Activated CD4-positive, alpha-beta T cell treated with anti-CD3 and anti-CD28 coated beads for 24 hours (primary cell): ENCODE measurements around the gene DALRD3.

ENCODE experiments used
- DNase-seq, 2 donors: peaks; one replicate each; pipeline ENCODE4 v3.0.0-alpha.2; 2020; ENCODE audit warnings: low read depth in 2 of 2

Gene DALRD3, protein sequence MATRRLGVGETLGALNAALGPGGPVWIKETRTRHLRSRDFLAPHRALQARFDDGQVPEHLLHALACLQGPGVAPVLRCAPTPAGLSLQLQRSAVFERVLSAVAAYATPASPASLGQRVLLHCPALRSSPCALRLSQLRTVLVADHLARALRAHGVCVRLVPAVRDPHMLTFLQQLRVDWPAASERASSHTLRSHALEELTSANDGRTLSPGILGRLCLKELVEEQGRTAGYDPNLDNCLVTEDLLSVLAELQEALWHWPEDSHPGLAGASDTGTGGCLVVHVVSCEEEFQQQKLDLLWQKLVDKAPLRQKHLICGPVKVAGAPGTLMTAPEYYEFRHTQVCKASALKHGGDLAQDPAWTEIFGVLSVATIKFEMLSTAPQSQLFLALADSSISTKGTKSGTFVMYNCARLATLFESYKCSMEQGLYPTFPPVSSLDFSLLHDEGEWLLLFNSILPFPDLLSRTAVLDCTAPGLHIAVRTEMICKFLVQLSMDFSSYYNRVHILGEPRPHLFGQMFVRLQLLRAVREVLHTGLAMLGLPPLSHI

DNA sequence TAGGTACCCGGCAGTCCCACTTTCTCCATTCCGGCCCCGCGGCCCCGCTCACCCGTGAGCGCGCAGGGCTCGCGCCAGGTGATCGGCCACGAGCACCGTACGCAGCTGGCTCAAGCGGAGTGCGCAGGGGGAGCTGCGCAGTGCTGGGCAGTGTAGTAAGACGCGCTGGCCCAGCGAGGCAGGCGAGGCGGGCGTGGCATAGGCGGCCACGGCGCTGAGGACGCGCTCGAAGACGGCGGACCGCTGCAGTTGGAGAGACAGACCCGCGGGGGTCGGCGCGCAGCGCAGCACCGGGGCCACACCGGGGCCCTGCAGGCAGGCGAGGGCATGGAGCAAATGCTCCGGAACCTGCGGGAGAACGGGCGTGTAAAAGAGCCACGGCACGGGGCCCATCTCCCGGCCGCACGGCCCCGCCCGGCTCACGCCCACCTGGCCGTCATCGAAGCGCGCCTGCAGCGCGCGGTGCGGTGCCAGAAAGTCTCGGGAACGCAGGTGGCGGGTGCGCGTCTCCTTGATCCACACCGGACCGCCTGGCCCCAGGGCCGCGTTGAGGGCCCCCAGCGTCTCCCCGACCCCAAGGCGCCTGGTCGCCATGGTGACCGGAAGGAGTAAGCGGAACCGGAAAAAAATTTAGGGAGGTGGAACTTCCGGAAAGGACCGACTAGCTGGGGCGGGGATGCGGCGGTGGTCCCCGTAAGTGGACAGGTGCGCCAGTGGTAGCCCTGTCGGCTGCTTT lies at the start of gene DALRD3:
Gene DALRD3, minus strand, starts transcription at position 610 of the 736 bp plus-strand sequence. Its CDS starts 16 bp downstream, at position 594.
- peak in 1 of 2 donors; percentile 47 for DNase-seq

DNA sequence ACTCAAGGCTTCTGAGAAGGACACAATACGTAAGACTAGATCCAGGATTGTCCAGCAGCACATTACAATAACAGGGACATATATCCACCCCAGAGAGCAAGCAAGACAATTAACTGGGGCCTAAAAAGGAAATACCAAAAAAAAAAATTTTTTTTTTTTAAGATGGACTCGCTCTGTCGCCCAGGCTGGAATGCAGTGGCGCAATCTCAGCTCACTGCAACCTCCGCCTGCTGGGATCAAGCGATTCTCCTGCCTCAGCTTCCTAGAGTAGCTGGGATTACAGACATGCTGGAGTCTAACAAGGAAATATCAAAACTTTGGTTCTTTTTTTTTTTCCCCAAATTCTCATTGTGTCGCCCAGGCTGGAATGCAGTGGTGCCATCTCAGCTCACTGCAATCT lies 39.6 kb upstream of the DALRD3 start:
- no peak for DNase-seq

DNA sequence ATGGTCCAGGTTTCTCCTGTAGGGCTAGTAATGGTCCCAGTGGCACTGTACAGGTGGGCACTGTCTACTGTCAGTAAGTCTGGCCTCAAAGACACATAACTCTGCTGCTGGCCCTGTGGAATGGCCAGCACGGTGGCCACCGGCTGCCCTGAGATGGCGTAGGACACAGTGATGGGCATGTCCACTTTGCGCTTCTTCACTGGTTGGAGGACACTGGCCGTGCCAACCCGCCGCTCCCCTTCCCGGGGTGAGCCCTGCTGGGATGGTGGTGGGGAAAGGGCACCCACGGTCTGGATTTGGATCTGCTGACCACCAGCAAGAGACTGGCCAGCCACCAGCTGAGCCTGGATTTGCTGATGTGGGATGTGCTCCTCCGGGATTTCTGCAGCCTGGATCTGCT lies 38.9 kb upstream of the DALRD3 start:
- DNase-seq: no peak

DNA sequence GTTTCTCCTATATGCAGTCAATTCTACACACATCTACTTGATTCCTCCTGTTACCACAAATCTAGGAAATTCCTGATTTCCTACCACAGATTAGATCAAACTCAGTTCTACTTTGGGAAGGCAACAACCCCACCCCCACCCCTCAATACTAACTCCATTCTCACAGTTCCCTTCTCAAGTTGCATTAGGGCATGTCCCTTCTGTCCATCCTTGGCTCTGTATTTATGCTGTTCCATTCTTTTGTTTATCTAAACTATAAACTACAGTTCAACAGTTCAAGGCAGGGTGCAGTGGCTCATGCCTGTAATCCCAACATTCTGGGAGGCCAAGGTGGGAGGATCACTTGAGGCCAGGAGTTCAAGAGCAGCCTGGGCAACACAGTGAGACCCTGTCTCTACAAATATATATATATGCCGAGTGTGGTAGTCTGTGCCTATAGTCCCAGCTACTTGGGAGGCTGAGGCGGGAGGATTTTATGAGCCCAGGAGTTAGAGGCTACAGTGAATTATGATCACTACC lies 36.0 kb upstream of the DALRD3 start:
- no peak for DNase-seq

DNA sequence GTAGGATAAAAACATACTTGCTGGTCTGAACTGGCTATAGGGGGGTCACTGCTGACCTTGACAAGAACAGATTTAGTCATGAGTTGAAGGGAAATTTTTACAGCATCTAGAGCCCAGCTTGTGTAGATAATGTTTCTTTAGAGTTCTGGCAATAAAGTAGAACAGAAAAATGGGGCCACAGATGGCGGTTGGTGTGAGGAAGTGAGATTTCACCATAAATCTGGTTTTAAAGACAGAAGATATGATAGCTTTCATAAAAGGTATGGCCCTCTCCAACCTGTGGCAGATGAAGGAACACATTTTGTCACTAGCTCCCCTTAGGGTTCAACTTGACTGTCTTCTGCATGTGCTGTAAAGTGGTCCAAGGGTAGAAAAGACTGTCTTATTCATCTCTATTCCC lies 35.2 kb upstream of the DALRD3 start:
- no peak for DNase-seq

DNA sequence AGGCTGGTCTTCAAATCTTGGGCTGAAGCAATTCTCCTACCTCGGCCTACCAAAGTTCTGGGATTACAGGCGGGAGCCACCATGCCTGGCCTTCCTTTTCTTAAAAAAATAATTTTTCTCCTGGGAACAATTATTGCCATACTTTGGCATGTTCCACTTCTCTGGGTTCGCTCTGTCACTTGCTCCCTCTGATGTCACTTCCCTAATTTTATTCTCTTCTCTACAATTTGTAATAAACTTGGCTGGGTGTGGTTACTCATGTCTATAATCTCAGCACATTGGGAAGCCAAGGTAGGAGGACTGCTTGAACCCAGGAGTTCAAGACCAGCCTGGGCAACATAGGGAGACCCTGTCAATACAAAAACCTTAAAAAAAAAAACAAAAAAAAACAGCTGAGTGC lies 16.9 kb upstream of the DALRD3 start:
- DNase-seq: no peak

DNA sequence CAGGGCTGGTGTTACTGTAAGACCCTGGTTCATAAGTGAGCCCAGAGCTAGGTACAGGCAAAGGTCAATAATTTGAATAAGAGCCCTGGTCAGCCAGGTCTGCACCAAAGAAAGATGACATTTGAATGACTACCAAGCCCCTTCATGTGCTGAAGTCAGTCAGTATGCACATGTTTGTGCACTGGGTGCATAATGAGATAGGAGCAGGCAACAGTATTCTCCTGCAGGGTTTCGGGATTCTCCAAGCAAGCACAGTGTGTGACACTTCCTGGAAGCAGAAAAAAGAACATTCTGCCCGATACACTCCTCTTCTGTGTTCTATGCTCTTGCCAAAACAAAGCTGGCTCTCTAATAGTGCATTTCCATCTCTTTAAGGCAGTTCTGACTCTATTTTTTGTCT lies 16.3 kb upstream of the DALRD3 start:
- DNase-seq: no peak

DNA sequence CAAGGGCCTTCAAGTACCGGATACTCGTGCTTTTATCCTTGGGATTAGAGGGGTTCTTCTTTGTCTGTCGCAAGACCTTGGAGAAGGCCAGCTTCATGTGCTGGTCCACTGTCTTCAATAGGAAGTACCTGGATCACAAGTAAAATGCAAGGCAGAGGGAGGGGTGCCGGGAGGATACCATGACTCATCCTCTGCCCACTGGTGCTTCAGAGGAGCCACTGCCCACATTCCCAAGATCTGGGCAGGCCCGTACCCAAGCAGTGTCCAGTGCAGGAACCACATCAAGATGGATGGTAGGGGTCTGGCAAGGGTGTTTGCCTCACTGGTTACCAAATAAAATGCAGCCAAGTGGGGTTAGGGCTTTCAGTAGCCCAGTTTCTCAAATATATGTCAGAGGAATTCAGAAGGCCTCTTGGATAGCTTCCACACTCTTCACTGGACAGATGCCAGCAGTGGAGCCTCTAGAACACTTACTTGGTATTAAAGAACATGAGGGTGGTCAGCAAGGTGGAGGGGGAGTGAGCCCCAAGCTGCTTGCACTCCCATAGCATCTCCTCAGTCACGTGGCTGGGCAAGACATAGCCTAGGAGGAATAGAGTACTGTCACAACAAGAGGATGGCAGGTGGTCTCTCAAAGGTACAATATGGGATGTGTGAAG lies 14.4 kb upstream of the DALRD3 start:
- DNase-seq: no peak

DNA sequence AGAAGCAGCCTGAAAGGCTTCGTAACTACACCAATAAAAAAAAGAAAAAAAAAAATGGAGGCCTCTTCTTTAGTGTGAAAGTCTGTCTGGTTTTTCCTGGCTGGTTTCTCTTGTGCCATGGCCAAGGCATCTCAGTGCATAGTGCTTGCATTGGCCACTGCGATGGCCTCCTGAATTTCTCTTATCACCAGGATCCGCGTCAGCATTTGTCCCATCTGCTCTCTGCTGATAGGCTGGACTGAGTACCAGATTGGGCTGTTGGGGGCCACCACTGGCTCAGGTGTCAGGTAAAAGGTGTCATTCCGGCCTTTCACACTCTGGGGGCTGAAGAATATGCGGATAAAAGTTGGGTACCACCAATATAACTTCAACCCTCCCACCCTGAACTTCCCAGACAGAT lies 11.9 kb upstream of the DALRD3 start:
- DNase-seq: no peak

DNA sequence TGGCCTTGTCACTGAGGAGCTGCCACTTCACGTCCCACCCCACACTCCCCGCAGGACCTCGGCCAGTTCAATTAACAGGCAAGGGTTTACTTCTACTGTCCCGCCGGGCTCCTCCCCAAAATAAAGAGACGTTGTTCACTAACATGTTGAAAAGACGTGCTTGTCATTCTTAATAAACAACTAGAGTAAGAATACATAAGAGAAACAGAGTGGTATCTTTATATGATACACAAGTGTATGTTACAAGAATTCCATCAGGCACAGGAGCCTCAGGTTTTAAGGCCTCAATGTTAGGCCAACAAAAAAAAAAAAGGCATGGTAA lies 11.1 kb upstream of the DALRD3 start:
- no peak for DNase-seq

DNA sequence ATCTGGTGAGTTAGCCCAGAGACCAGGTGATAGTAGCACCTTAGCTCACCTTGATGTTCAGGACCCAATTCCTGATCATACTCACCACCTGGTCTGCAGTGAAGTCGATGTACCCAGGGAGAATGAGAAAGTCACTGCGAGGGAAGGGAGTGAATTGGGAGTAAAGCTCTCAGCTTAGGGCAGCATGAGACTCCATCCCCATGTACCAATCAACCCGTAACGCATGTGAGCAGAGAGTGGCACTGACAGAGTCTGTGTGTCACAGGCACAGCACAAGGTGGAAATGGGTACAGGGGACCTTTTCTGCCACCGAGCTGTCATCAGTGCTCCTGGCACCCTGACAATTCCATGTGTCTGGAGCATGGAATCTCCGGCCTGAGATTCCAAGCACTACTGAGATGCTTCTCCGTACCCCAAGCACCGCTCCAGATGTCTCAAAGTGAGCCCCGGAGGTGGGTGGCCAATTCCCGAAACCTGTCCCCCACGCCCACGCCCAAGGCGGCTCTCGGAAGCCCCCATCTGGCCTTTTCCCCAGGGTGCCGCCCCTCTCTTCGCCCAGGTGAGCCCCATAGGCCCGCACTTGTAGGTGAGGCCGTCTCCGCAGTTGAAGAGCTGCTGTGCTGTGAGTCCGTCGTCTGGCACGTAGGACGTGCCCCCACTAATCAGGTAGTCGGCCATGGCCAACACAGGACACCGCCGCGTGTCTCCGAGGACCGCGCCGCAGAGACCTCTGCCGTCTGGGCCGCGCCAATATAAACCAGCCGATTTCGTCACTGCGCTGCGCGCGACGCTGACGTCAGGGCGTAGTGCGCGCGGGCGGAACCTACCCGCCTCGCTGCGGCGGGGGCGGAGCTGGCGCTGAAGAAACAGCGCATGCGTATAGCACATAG lies 10.5 kb upstream of the DALRD3 start, which contains the start of gene IMPDH2:
Gene IMPDH2, minus strand, starts transcription at position 726 of the 890 bp plus-strand sequence. Its CDS starts 48 bp downstream, at position 678.
- DNase-seq: peak; percentile 89 to 90

DNA sequence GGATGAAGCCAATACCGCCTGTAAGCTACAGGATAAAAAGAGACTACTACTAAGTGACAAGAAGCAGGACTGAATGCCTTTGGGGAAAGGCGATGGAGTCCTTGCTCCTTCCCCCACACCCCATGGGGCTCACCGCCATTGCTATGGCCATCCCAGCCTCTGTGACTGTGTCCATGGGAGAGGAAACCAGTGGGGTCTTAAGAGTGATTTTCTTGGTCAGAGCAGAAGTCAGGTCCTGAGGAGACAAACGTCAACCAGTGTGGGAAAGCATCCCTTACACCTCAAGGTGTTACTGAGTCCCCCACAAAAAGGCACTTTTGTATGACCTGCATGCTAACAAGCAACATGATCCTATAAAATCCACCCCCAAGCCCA lies 9.9 kb upstream of the DALRD3 start:
- no peak for DNase-seq

DNA sequence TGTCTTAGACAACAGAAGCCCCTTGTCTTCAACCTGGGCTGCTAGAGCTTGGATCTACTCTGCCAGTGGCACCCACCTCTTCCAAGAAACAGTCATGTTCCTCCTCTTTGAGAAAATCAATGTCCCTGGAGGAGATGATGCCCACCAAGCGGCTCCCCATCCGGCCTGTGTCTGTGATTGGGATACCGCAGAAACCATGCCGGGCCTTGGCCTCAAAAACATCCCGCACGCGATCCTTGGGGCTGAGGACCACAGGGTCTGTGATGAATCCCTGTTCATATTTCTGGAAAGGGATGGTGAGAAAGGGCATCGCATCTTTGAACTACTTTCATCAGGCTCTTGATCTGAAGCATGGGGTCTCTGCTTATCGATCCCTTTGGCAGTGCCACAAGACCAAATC lies 9.3 kb upstream of the DALRD3 start:
- DNase-seq: no peak

DNA sequence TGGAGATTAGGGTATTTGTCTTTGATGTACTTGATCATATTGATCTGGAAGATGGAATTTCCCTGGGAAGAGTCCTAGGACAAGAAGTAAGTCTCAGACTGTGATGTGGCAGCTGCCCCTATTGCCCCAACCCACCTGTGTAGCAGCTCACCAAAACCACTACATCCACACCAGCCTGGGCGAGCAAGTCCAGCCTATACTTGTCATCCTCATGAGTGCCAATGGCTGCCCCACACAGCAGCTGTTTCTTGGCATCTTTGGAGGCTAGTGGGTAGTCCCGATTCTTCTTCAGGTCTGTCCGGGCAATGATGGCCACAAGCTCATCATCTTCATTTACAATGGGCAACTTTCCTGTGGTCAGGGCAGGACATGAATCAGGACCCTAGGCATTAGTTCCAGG lies 8.2 kb upstream of the DALRD3 start:
- no peak for DNase-seq

DNA sequence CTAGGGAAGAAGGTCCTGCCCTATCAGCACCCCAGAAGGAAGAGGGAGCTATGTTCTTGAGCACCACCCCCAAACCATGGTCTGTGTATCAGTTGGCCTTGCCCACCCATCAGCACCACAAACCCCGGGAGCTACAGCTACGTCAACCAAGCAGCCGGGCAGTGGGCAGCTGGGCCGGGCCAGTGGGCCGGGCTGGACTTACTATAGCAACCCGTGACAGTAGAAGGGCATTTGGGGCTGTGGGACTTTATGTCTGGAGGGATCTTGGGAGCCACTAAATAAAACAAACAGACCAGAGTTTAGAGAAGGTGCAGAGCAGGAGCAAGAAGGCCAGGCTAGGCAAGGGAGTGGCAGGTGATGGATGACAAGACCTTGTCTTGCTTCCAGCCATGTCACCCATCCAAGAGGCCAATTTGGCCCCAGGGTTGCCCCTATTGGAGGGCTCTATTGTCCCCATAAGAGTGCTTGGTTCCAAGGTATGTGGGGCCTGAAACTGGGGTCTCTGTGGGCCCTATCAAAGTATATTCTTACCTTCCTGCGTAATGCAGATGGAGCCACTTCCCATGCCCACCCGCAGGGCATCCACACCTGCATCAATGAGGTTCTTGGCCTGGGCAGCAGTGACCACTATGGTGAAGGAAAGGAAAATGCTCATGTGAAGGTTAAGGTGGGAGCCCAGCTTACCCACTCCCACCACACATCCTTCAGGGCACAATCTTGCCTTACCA lies 7.6 kb upstream of the DALRD3 start:
- DNase-seq: no peak

DNA sequence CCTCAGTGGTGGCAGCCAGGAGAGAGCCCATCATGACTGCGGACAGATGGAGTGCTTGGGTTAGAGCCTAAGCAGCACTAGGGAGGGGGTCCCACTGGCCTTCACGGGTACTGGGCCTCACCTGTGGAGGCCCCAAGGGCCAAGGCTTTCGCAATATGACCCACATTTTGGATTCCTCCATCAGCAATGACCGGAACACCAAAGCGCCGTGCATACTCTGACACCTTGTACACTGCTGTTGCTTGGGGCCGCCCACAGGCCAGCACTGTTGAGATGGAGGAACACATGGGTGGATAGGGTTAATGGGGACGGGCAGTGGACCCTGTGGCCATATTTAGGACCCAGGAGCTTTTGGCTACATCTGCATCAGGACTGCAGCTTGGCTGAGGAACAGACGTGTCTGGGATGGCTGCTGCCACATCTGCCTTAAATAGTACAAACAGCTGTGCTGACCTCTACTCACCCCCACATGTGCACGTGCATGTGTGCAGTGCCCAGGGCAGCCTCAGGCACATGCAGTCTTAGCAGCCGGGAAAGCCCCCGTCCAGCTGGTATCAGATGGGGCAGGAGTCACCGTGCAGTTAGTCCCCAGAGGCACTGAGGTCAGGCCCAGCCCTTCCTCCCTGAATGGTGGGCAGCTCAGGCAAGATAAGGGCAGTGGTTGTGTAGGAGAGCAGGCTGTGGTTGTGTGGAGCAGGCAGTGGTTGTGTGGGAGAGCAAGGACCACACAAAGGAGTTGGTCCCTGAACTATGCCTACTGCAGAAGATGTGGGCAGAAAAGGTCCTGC lies 6.8 kb upstream of the DALRD3 start:
- no peak for DNase-seq

DNA sequence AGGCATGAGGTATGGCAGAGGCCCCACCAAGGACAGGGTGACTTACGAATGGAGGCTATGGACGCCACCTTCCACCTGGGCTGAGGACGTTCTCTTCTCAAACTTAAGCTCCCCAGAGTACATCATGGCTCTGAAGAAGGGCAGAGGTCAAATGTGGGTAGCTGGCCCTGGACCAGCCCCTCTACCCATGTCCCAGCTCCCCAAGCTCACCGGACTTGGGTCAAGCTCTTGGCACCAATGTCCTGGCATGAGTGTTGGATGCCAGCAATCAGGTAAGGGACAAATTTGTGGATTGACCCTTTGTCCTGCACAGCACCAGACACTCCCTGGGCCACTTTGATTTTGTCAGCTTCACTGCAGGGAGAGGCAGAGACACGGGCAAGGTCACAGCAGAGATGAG lies 6.1 kb upstream of the DALRD3 start:
- no peak for DNase-seq

DNA sequence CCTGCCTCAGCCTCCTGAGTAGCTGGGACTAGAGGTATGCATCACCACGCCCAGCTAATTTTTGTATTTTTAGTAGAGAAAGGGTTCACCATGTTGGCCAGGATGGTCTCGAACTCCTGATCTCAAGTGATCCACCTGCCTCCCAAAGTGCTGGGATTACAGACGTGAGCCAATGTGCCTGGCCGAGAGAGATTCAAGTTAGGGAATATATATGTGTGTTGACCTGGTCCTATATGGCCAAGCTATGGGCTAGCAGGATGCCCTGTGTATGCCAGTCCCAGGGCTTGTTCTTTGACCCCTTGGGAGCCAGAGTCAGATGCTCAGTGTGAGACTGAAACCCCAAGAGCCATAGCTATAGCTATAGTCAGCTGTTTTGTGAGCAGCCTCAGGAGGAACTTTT lies 5.4 kb upstream of the DALRD3 start:
- no peak for DNase-seq

DNA sequence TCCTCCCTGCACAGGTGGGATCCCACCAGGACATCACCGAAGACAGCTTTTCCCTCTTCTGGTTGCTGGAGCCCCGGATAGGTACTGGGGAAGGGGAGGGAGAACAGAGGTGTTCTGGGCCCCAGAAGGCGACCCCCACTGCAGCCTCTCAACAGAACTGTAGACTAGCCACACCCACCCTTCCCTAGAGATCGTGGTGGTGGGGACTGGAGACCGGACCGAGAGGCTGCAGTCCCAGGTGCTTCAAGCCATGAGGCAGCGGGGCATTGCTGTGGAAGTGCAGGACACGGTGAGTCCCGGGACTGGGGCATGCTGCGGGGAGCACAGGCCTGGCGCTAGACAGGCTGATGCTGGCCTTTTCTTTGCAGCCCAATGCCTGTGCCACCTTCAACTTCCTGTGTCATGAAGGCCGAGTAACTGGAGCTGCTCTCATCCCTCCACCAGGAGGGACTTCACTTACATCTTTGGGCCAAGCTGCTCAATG lies 4.3 kb upstream of the DALRD3 start:
- DNase-seq: no peak
